ENCODE results near the gene ACTR6.

Gene ACTR6

GRCh38 chr12:100170313-100170858, 30.2 kb upstream of the ACTR6 start:
- TF ChIP-seq CTCF (IDR thresholded peaks at IDR 0.05): no peak

- no peak for TF ChIP-seq CTCF (IDR thresholded peaks at IDR 0.05)
Observed at GRCh38 chr12:100171248-100171647, 29.4 kb upstream of the ACTR6 start.

GRCh38 chr12:100173111-100173510, 27.5 kb upstream of the ACTR6 start:
- TF ChIP-seq CTCF (IDR thresholded peaks at IDR 0.05): no peak

GRCh38 chr12:100174495-100174894, 26.1 kb upstream of the ACTR6 start:
- no peak for TF ChIP-seq CTCF (IDR thresholded peaks at IDR 0.05)

- no peak for TF ChIP-seq CTCF (IDR thresholded peaks at IDR 0.05)
Observed at GRCh38 chr12:100179252-100179651, 21.4 kb upstream of the ACTR6 start.

- no peak for TF ChIP-seq CTCF (IDR thresholded peaks at IDR 0.05)
Observed at GRCh38 chr12:100184549-100185145, 16.0 kb upstream of the ACTR6 start.

GRCh38 chr12:100185361-100185894, 15.2 kb upstream of the ACTR6 start:
- TF ChIP-seq CTCF (IDR thresholded peaks at IDR 0.05): no peak
